Measurements from ENCODE around the gene TAS2R41. TPM values are rescaled to one million over a fixed set of nuclear protein-coding genes. Genes with fewer than 3 reads are reported as not detected.

The TAS2R41 gene
- polyA plus RNA-seq, 2 of the 4 experiments (the other 2 are of a cell fraction), result not detected

GRCh38 chr7:143463556-143463955 lies 14.1 kb upstream of the TAS2R41 start:
- ATAC-seq (no peak), FAIRE-seq (no peak), DNase-seq (ENCODE audit: low read depth in 1 of 2, low spot score in 1 of 2) (no peak)
- ChIA-PET POLR2A (no interaction called here), CTCF (interaction anchor here (1.3 kb wide), 1 partner anchor 28 kb away, joined by 3 read pairs; no protein-coding TSS in a partner anchor)
- Histone ChIP-seq H3K27ac (no peak overlapping the region), H3K4me2 (no peak overlapping the region), H3K9me3 (0 out of 3 replicates have a peak, but pooled peaks cover 8% of the 10 kb centered on the region), H3K4me1 (no peaks in the 10 kb centered on the region), H3K4me3 (no peak overlapping the region)
- TF ChIP-seq KDM1A (IDR thresholded peaks at IDR 0.05; ENCODE audit: low read depth) (no peak), CHD2 (IDR thresholded peaks at IDR 0.05; ENCODE audit: low read length, partially characterized antibody) (no peak), RNF2 (IDR thresholded peaks at IDR 0.05; ENCODE audit: borderline replicate concordance, low read depth) (no peak)

- POLR2A ChIA-PET, result no interaction called here
- Histone ChIP-seq H3K27ac (no peak overlapping the region), H3K4me2 (no peak overlapping the region), H3K4me1 (no peaks in the 10 kb centered on the region), H3K9me3 (0 out of 3 replicates have a peak, but pooled peaks cover 8% of the 10 kb centered on the region), H3K4me3 (no peak overlapping the region)
- DNase-seq (ENCODE audit: low read depth in 1 of 2, low spot score in 1 of 2) (no peak), ATAC-seq (no peak), FAIRE-seq (no peak)
- 7% methylated on average over 1 of the region's 1 CpG for WGBS (ENCODE audit: missing lambda C conversion rate)
- CTCF ChIA-PET, result no interaction called here
- no peak for TF ChIP-seq ESRRA (IDR thresholded peaks at IDR 0.05; ENCODE audit: borderline replicate concordance, low read length)
- no peak for TF ChIP-seq POLR2AphosphoS2 (conservative IDR thresholded peaks at IDR 0.05; ENCODE audit: low read length)
- no peak for TF ChIP-seq EHF (CRISPR knock-in tag; IDR thresholded peaks at IDR 0.05)
These were observed 13.7 kb upstream of the TAS2R41 start for GRCh38 chr7:143463957-143464356.

- H3K27ac ChIP-seq, result no peak overlapping the region
- ChIA-PET POLR2A (no interaction called here), CTCF (no interaction called here)
- FAIRE-seq (no peak), ATAC-seq (no peak), DNase-seq (ENCODE audit: low read depth in 1 of 2, low spot score in 1 of 2) (no peak)
- H3K4me3 ChIP-seq, result no peak overlapping the region
- H3K4me2 ChIP-seq, result no peak overlapping the region
- H3K4me1 ChIP-seq, result no peaks in the 10 kb centered on the region
- WGBS (ENCODE audit: missing lambda C conversion rate), result 27% methylated on average over 1 of the region's 1 CpG
- 0 out of 3 replicates have a peak, but pooled peaks cover 6% of the 10 kb centered on the region for H3K9me3 ChIP-seq
- TF ChIP-seq TFCP2L1 (CRISPR knock-in tag; IDR thresholded peaks at IDR 0.05) (no peak), CHD4 (IDR thresholded peaks at IDR 0.05; ENCODE audit: borderline replicate concordance) (no peak), TP53 (CRISPR knock-in tag; IDR thresholded peaks at IDR 0.05) (no peak), FOSB (CRISPR knock-in tag; IDR thresholded peaks at IDR 0.05) (no peak), ELK1 (IDR thresholded peaks at IDR 0.05; ENCODE audit: low read depth, low read length) (no peak), USF2 (IDR thresholded peaks at IDR 0.05) (no peak), CBX8 (IDR thresholded peaks at IDR 0.05) (no peak), GATA3 (IDR thresholded peaks at IDR 0.05; ENCODE audit: borderline replicate concordance) (no peak), CHD2 (IDR thresholded peaks at IDR 0.05; ENCODE audit: low read length, partially characterized antibody) (no peak), E2F6 (IDR thresholded peaks at IDR 0.05; ENCODE audit: borderline replicate concordance, low read depth) (no peak), BHLHE40 (IDR thresholded peaks at IDR 0.05; ENCODE audit: low read depth, low read length) (no peak), EHMT2 (IDR thresholded peaks at IDR 0.05; ENCODE audit: low read depth) (no peak), ZSCAN20 (CRISPR knock-in tag; IDR thresholded peaks at IDR 0.05) (no peak), NFE2L2 (conservative IDR thresholded peaks at IDR 0.05; ENCODE audit: low read length) (no peak)
These were observed 9.9 kb upstream of the TAS2R41 start for GRCh38 chr7:143467724-143468123.
